Colonic mucosa (tissue), 4 donors: ENCODE results near the gene PBX4. TPM values are rescaled to one million over a fixed set of nuclear protein-coding genes. Genes with fewer than 3 reads are reported as not detected.

ENCODE experiments used
- DNase-seq: peaks from one replicate; pipeline ENCODE4 v3.0.0-alpha.2; 2020
- H3K27ac ChIP-seq: fragments of 200-600 bp; one replicate; pipeline ENCODE4 v1.8.0; 2021
- H3K27me3 ChIP-seq: fragments of 200-600 bp; one replicate; pipeline ENCODE4 v1.8.0; 2021
- H3K36me3 ChIP-seq: fragments of 200-600 bp; one replicate; pipeline ENCODE4 v1.8.0; 2021
- H3K4me1 ChIP-seq: fragments of 200-600 bp; one replicate; pipeline ENCODE4 v1.8.0; 2021; ENCODE audit warnings: mild to moderate bottlenecking
- H3K4me3 ChIP-seq: fragments of 200-600 bp; one replicate; pipeline ENCODE4 v1.8.0; 2021
- H3K9ac ChIP-seq, 2 donors: one replicate each; pipeline ENCODE4 v1.7.0; 2013; ENCODE audit warnings: control low read depth in 2 of 2, low read depth in 2 of 2, low read length in 2 of 2
- H3K9me3 ChIP-seq: fragments of 200-600 bp; one replicate; pipeline ENCODE4 v1.8.0; 2021
- intact Hi-C: fragments of 100-400 bp; cut with DNase I; formaldehyde crosslinking; loops from one replicate; pipeline ENCODE4 v1.14.1; 2022
- total RNA-seq, 2 donors: library from RNA; stranded (reverse); fragmentation: NEBNext Ultra II Directional in 1 of 2; extraction: Animal tissue kit (Norgen Biotek cat#: 25700) in 1 of 2; gene quantifications; one replicate each; pipeline ENCODE4 v1.2.1, GENCODE V29; 2021
- TF ChIP-seq, protein P1 (sequence below): fragments of 200-600 bp; IDR thresholded peaks from one replicate; pipeline ENCODE4 v1.8.0; 2022; ENCODE audit warnings: antibody characterized with exemption, mild to moderate bottlenecking
- donor health status: healthy.
- donor health status: DM: no; HTN: no; CAD: no.
- donor health status: DM: no; HTN: no; CAD: no.

PBX4 gene
- total RNA-seq, 2 donors from 2014 or later, result 2.3 to 4.9 TPM

DNA sequence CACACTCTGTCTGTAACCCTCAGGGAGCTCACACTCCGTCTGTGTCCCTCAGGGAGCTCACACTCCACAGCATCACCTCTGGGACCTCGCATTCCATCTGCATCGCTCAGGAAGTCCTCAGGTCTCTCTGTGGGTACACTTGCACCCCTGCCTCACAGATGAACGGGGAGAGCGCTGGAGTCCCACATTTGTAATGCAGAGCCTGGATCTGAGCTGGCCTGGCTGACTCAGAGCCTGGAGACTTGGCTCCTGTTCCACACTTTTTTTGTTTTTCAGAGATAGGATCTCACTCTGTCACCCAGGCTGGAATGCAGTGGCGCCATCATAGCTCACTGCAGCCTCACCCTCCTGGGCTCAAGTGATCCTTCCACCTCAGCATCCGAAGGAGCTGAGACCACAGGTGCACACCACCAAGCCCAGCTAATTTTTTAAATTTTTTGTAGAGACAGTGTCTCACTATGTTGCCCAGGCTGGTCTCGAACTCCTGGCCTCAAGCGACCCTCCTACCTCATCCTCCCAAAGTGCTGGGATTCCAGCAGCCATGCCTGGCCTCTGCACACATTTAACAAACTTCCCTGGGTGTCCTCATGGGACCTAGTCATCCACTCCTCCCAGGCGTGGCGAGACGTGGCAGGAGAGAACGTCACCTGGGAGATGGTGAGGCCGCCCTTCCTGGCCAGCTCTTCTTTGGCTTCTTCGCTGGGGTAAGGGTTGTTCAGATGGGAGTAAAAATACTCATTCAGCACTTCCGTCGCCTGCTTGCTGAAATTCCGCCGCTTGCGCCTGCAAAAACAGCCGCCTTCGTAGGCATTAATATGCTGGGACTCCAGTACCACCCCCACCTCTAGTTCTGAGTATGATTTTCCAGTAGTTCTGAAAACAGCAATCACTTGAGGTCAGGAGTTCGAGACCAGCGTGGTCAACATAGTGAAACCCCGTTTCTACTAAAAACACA, 49.4 kb downstream of the PBX4 start:
- Histone ChIP-seq H3K27me3 (no peaks in the 10 kb centered on the region), H3K27ac (no peak overlapping the region), H3K9me3 (no peaks in the 10 kb centered on the region), H3K4me3 (no peak overlapping the region), H3K9ac (no peak overlapping the region), H3K4me1 (no peaks in the 10 kb centered on the region), H3K36me3 (no peaks in the 10 kb centered on the region)
- intact Hi-C loops, result no loop called here
- TF ChIP-seq, protein P1, sequence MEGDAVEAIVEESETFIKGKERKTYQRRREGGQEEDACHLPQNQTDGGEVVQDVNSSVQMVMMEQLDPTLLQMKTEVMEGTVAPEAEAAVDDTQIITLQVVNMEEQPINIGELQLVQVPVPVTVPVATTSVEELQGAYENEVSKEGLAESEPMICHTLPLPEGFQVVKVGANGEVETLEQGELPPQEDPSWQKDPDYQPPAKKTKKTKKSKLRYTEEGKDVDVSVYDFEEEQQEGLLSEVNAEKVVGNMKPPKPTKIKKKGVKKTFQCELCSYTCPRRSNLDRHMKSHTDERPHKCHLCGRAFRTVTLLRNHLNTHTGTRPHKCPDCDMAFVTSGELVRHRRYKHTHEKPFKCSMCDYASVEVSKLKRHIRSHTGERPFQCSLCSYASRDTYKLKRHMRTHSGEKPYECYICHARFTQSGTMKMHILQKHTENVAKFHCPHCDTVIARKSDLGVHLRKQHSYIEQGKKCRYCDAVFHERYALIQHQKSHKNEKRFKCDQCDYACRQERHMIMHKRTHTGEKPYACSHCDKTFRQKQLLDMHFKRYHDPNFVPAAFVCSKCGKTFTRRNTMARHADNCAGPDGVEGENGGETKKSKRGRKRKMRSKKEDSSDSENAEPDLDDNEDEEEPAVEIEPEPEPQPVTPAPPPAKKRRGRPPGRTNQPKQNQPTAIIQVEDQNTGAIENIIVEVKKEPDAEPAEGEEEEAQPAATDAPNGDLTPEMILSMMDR, result no peak
- no peak for DNase-seq

DNA sequence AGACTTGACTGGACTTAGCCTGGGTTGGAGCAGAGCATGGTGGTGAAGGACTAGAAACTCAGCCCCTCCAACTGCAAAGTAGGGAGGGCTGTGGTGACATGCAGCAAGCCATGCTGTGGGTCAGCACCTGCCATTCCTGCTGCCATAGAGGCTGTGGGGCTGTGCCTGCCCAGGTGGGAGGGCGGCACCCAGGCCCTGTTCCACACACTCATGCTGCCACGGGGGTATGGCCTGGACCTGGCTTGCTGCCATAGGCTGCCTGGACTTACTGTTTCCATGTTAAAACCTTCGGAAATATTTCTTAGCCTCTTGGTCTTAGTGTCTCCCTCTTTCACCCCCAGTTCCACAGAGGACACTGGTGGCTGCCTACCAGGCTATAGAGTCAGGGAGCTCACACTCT, 51.1 kb downstream of the PBX4 start:
- H3K27ac ChIP-seq, result no peak overlapping the region
- TF ChIP-seq, protein P1, result no peak
- no peak overlapping the region for H3K9ac ChIP-seq
- H3K9me3 ChIP-seq, result no peaks in the 10 kb centered on the region
- DNase-seq, result no peak
- no peaks in the 10 kb centered on the region for H3K27me3 ChIP-seq
- intact Hi-C loops, result no loop called here
- no peaks in the 10 kb centered on the region for H3K36me3 ChIP-seq
- no peaks in the 10 kb centered on the region for H3K4me1 ChIP-seq
- no peak overlapping the region for H3K4me3 ChIP-seq

DNA sequence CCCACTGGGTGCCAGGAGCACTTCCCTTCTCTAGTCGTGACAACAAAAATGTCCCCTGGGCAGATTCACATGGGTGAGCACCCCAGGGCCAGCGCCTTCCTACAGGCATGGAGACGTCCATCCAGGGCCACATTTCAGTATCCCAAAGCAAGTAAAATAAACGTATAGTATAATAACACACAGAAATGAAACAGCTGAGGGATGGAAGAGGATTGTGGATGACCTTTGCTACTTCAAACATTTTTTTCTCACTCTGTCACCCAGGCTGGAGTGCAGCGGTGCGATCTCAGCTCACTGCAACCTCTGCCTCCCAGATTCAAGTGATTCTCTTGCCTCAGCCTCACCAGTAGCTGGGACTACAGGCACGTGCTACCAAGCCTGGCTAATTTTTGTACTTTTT, 52.2 kb downstream of the PBX4 start:
- Histone ChIP-seq H3K27ac (no peak overlapping the region), H3K9me3 (no peaks in the 10 kb centered on the region), H3K9ac (no peak overlapping the region), H3K4me3 (no peak overlapping the region), H3K36me3 (no peaks in the 10 kb centered on the region), H3K27me3 (no peaks in the 10 kb centered on the region), H3K4me1 (no peaks in the 10 kb centered on the region)
- DNase-seq, result no peak
- intact Hi-C loops, result no loop called here
- TF ChIP-seq, protein P1, result no peak

DNA sequence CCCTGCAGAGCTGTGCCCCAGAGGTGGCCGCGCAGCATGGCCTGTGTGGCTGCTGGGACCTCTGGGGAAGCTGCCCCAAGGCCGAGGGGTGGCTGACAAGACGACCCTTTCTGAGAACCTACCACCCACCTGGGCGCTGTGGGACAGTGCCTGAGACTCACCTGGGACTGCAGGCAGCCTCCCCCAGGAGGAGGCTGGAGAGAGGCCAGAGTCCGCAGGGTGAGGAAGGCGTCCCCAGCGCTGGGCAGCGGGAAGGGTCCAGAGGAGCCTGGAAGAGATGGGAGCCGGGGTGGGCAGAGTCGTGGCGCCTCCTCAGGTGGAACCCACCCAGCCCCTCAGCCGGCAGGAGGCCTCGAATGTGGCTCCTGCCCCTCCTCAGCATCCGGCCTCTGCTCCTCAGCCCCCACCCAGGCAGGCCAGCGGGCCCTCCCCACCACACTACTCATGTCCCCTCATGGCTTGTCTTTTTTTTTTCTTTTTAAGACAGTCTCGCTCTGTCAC, 55.1 kb downstream of the PBX4 start:
- Histone ChIP-seq H3K4me3 (no peak overlapping the region), H3K36me3 (no peaks in the 10 kb centered on the region), H3K27ac (no peak overlapping the region), H3K9ac (no peak overlapping the region), H3K9me3 (no peaks in the 10 kb centered on the region), H3K27me3 (no peaks in the 10 kb centered on the region), H3K4me1 (no peaks in the 10 kb centered on the region)
- intact Hi-C loops, result no loop called here
- TF ChIP-seq, protein P1, result no peak
- no peak for DNase-seq

DNA sequence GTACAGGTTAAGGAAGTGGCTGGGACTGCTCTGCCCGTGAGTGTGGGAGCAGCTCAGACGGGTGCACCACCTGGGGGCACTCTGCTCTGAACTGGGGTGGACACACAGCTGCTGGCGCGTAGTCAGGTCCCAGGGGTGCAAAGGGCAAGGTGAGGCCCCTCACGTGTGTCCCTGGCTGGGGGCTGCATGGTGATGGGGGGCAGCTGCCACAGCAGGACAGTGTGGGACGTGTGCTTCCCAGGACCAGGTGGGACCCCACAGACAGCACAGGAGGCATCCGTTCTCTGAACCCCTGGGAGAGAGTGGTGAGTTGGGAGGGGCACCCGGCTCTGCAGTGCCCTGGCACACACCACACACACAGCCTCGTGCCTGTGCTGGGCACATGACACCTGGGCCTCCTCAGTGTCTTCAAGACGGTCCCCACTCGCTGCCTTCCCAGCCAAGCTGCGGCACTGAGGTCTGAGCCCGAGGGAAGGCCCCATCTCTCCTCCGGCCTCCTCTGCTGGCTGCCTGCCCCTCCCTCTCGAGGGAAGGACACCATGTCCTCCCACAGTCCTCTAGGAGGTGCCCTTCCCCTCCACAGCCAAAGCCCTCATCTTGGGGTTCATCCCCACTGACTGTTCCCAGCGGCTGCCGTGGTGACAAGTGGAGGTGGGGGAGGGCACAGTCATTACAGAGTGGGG, 55.7 kb downstream of the PBX4 start:
- intact Hi-C loops, result no loop called here

More for the DNA sequence above, 55.7 kb downstream of the PBX4 start:
- no peaks in the 10 kb centered on the region for H3K4me1 ChIP-seq
- no peak overlapping the region for H3K27ac ChIP-seq
- TF ChIP-seq, protein P1, result no peak
- DNase-seq, result no peak
- no peaks in the 10 kb centered on the region for H3K27me3 ChIP-seq
- no peaks in the 10 kb centered on the region for H3K36me3 ChIP-seq
- H3K9me3 ChIP-seq, result no peaks in the 10 kb centered on the region
- no peak overlapping the region for H3K9ac ChIP-seq
- H3K4me3 ChIP-seq, result no peak overlapping the region
